GM18873 (cell line): Measurements from ENCODE around the gene ZNF730.
"Not testable (repeated sequence)": the region's sequence is repeated elsewhere in the genome, so short reads cannot be mapped to it uniquely, and the experiment has no call there.

Experiments
- ATAC-seq: cut with Tn5 transposase; IDR thresholded peaks from one replicate; pipeline ENCODE4 v1.9.1; 2021; ENCODE audit warnings: mild to moderate bottlenecking, moderate library complexity, moderate number of reproducible peaks; ENCODE audit not compliant: unreplicated experiment, low FRiP score

Gene ZNF730

GRCh38 chr19:23116802-23117571, at the start of gene ZNF730:
Gene ZNF730 (plus strand): TSS chr19:23117025. CDS start chr19:23117174, 149 bp downstream.
- ATAC-seq = peak; percentile 92

- ATAC-seq = no peak
These were observed 46.3 kb upstream of the ZNF730 start for GRCh38 chr19:23070353-23071146.

GRCh38 chr19:23071147-23071511, 45.7 kb upstream of the ZNF730 start:
- ATAC-seq = no peak

GRCh38 chr19:23075031-23075733, 41.6 kb upstream of the ZNF730 start:
- no peak for ATAC-seq

GRCh38 chr19:23077776-23078175, 39.0 kb upstream of the ZNF730 start:
- ATAC-seq = not testable (repeated sequence)

GRCh38 chr19:23093832-23094231, 23.0 kb upstream of the ZNF730 start:
- ATAC-seq = no peak

- no peak for ATAC-seq
These were observed 21.4 kb upstream of the ZNF730 start for GRCh38 chr19:23095418-23095817.

- ATAC-seq = no peak
These were observed 18.5 kb upstream of the ZNF730 start for GRCh38 chr19:23098286-23098685.

GRCh38 chr19:23098988-23099387, 17.8 kb upstream of the ZNF730 start:
- ATAC-seq = no peak

GRCh38 chr19:23099966-23100365, 16.9 kb upstream of the ZNF730 start:
- ATAC-seq = no peak

- no peak for ATAC-seq
These were observed 15.6 kb upstream of the ZNF730 start for GRCh38 chr19:23101241-23101640.

- ATAC-seq = no peak
These were observed 1.6 kb downstream of the ZNF730 start for GRCh38 chr19:23118400-23118799.

GRCh38 chr19:23134211-23134610, 17.4 kb downstream of the ZNF730 start:
- ATAC-seq = not testable (repeated sequence)

GRCh38 chr19:23145617-23146415, 29.0 kb downstream of the ZNF730 start:
- no peak for ATAC-seq

- ATAC-seq = no peak
These were observed 43.9 kb downstream of the ZNF730 start for GRCh38 chr19:23160766-23161165.

- not testable (repeated sequence) for ATAC-seq
These were observed 51.5 kb downstream of the ZNF730 start for GRCh38 chr19:23168286-23168685.

- no peak for ATAC-seq
These were observed 66.4 kb downstream of the ZNF730 start for GRCh38 chr19:23183251-23183650.

GRCh38 chr19:23190341-23190740, 73.5 kb downstream of the ZNF730 start:
- no peak for ATAC-seq
